Ovary (tissue), 9 donors: ENCODE results near the gene C1QTNF4. TPM values are rescaled to one million over a fixed set of nuclear protein-coding genes. Genes with fewer than 3 reads are reported as not detected.

Source experiments
- DNase-seq, 5 donors: peaks; one replicate each; pipeline ENCODE4 v3.0.0-alpha.2; 2019 to 2020
- H3K27ac ChIP-seq, 2 donors: fragments of 200-600 bp; one replicate each; pipeline versions ENCODE4 v1.5.1 to v1.8.0; 2019 to 2022
- H3K27me3 ChIP-seq: fragments of 200-600 bp; one replicate; pipeline ENCODE4 v1.8.0; 2022
- H3K36me3 ChIP-seq: fragments of 200-600 bp; sonication (generic); one replicate; pipeline ENCODE4 v1.5.1; 2019
- H3K4me1 ChIP-seq: one replicate; pipeline ENCODE4 v1.8.1; 2013; ENCODE audit warnings: mild to moderate bottlenecking, moderate library complexity; ENCODE audit not compliant: insufficient read depth
- H3K4me3 ChIP-seq: fragments of 200-600 bp; sonication (generic); one replicate; pipeline ENCODE4 v1.5.1; 2017
- H3K9me3 ChIP-seq, 2 donors: fragments of 200-600 bp in 1 of 2; sonication (generic) in 1 of 2; one replicate each; pipeline versions ENCODE4 v1.5.1 to v1.8.1; 2013 to 2019; ENCODE audit warnings: mild to moderate bottlenecking in 1 of 2, moderate library complexity in 1 of 2
- EP300 ChIP-seq: sonication (generic); formaldehyde crosslinking; IDR thresholded peaks from one replicate; pipeline ENCODE4 v1.6.1; 2017; ENCODE audit warnings: antibody characterized with exemption
- POLR2A ChIP-seq: fragments of 450-650 bp; IDR thresholded peaks from one replicate; pipeline ENCODE4 v1.6.1; 2017; ENCODE audit warnings: antibody characterized with exemption, mild to moderate bottlenecking, moderate library complexity
- WGBS, 3 donors: extraction: QIAGEN DNeasy Blood & Tissue Kit in 1 of 3; methylation state at CpG; one replicate each; pipeline versions ENCODE4 v1.1.5 to v1.1.7; 2013 to 2017; 5-methylcytosine and 5-hydroxymethylcytosine counted together
- intact Hi-C, 4 donors: fragments of 100-400 bp; cut with DNase I; formaldehyde crosslinking; loops; one replicate each; pipeline versions ENCODE4 v1.11.0 to v1.15.1; 2022 to 2023
- polyA plus RNA-seq, 2 donors: library from polyadenylated mRNA; stranded (reverse); fragments of 200-250 nt in 1 of 2; fragments of 350-450 nt in 1 of 2; fragmentation: Illumina TruSeq in 1 of 2; extraction: RNeasy Lipid Tissue Mini Kit (QIAGEN cat#74804) in 1 of 2; gene quantifications; one replicate each; pipeline ENCODE4 v1.2.3, GENCODE V29; 2013 to 2014
- total RNA-seq, 7 donors: library from RNA; depleted of rRNA in 2 of 7; stranded (reverse); fragments of >200 nt in 2 of 7; fragmentation: NEBNext Ultra II Directional in 3 of 7; extraction: Animal tissue kit (Norgen Biotek cat#: 25700) in 3 of 7; gene quantifications; one replicate each; pipeline versions ENCODE4 v1.1.0 to v1.2.4, GENCODE V29; 2016 to 2023
- TF ChIP-seq, protein P1 (sequence below), 3 donors: fragments of 450-650 bp in 2 of 3; fragments of 200-600 bp in 1 of 3; IDR thresholded peaks; one replicate each; pipeline versions ENCODE4 v1.5.1 to v1.8.0; 2016 to 2022; ENCODE audit warnings: antibody characterized with exemption in 3 of 3, mild to moderate bottlenecking in 1 of 3
- donor health status: DM: no; HTN: no; CAD: no; lungs with moderate emphysema.
- donor health status: DM: no; HTN: no; CAD: no.
- donor health status: Bipolar disorder and iron deficiency.
- donor health status: DM: yes; HTN: yes; CAD: no.
- donor health status: DM: no; HTN: no; CAD: no.
- donor health status: DM: yes; HTN: yes; CAD: no.

Gene C1QTNF4
- total and polyA plus RNA-seq, 9 donors, result 9.1 to 29.6 (median 15.4) TPM; not detected in 1

DNA sequence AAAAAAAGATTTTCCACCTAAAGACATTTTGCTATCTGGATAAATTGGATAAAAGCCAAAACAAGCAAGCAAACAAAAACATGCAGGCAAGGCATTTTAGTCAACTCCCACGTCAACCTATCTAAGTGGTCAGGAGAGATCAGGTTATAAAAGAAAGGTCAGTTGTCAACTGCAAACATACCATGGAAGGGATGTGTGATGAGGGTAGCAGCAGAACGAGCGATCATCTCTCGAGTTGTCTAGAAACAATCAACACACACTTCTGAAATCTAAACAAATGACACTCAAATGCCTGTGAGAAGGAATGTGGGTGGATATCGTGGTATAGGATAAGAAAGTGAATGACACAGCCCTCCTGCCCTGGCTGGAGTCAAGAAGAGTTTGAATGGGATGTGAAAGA is 37.3 kb upstream of the C1QTNF4 start:
- WGBS, 3 donors, result 52 to 60% (median 59%) methylated on average over 5 of the region's 5 CpGs
- TF ChIP-seq EP300, result no peak
- TF ChIP-seq, protein P1, sequence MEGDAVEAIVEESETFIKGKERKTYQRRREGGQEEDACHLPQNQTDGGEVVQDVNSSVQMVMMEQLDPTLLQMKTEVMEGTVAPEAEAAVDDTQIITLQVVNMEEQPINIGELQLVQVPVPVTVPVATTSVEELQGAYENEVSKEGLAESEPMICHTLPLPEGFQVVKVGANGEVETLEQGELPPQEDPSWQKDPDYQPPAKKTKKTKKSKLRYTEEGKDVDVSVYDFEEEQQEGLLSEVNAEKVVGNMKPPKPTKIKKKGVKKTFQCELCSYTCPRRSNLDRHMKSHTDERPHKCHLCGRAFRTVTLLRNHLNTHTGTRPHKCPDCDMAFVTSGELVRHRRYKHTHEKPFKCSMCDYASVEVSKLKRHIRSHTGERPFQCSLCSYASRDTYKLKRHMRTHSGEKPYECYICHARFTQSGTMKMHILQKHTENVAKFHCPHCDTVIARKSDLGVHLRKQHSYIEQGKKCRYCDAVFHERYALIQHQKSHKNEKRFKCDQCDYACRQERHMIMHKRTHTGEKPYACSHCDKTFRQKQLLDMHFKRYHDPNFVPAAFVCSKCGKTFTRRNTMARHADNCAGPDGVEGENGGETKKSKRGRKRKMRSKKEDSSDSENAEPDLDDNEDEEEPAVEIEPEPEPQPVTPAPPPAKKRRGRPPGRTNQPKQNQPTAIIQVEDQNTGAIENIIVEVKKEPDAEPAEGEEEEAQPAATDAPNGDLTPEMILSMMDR (IDR thresholded peaks at IDR 0.05), result no peak
- no peak for TF ChIP-seq POLR2A
- no peak for DNase-seq
- Histone ChIP-seq H3K4me1 (no peaks in the 10 kb centered on the region), H3K27ac (no peak overlapping the region), H3K36me3 (no peaks in the 10 kb centered on the region), H3K4me3 (no peak overlapping the region), H3K27me3 (no peaks in the 10 kb centered on the region), H3K9me3 (no peaks in the 10 kb centered on the region)
- intact Hi-C loops, result no loop called here

DNA sequence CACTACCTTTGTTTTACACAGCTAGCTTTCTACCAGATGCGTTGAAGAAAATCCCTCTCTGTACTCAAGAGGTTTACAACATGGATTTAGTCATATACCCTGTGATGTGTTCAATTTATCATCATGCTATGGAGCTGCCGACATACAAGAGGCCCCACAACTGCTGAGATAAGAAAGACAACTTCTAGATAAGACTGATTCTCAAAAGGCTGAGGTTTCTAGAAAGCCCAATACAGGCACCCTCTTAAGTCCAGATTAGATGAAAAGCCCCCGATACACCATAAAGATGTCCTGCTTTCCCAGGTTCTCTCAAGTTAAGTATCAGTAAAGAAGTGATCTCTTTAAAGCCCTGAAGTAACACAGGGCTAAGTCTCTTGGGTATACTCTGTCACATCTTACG is 33.8 kb upstream of the C1QTNF4 start:
- WGBS, 3 donors, result 82 to 84% (median 83%) methylated on average over 4 of the region's 4 CpGs
- no peaks in the 10 kb centered on the region for H3K4me1 ChIP-seq

DNA sequence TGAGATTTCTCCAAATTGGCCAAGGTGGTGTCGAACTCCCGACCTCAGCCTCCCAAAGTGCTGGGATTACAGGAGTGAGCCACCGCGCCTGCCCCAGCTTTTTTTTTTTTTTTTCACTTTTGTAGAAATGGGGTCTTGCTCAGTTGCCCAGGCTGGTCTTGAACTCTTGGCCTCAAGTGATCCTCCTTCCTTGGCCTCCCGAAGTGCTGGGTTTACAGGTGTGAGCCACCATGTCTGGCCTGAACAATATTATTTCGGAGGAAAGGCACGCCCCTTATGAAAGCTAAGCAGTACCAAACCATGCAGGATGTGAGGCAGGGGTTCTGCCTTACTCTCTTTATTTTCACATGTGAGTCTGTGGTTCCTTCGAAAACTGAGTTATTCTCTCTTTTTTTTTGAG is 32.0 kb upstream of the C1QTNF4 start:
- no peak for TF ChIP-seq POLR2A
- TF ChIP-seq EP300, result no peak
- TF ChIP-seq, protein P1 (IDR thresholded peaks at IDR 0.05), result no peak
- Histone ChIP-seq H3K4me3 (no peak overlapping the region), H3K9me3 (no peaks in the 10 kb centered on the region), H3K36me3 (no peaks in the 10 kb centered on the region), H3K27me3 (no peaks in the 10 kb centered on the region), H3K27ac (no peak overlapping the region), H3K4me1 (no peaks in the 10 kb centered on the region)
- WGBS, 3 donors, result 89 to 98% (median 97%) methylated on average over 8 of the region's 8 CpGs
- no peak for DNase-seq
- intact Hi-C loops, result no loop called here

More for the DNA sequence above, 33.8 kb upstream of the C1QTNF4 start:
- Histone ChIP-seq H3K27ac (no peak overlapping the region), H3K9me3 (no peaks in the 10 kb centered on the region), H3K27me3 (no peaks in the 10 kb centered on the region), H3K4me3 (no peak overlapping the region), H3K36me3 (no peaks in the 10 kb centered on the region)
- intact Hi-C loops, result no loop called here
- TF ChIP-seq EP300 (no peak), POLR2A (no peak)
- TF ChIP-seq, protein P1 (IDR thresholded peaks at IDR 0.05), result no peak
- no peak for DNase-seq

DNA sequence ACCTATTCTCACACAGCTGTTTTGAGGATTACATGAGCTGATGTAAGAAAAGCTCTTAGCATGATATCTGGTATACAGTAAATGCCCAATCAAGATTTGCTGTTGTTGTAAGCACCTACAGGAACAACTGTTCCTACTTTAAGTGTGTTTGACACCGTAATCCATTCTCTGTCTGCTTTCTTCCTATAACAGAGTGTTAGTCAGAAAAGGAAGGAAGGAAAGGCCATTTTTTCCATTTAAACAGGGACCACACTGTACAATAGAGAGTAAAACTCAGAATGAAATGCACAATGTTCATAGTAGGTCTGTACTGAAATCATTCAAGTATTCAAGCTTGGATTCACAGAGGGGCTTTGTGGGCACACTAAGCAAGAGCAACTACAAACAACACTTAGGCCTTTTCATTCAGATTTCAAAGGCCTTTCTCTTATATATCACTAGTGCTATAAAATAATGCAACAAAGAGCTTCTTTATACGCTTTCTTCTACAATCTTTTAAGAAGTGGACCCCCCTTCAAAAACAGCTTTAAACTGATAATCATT is 26.7 kb upstream of the C1QTNF4 start:
- Histone ChIP-seq H3K27ac (no peak overlapping the region), H3K4me3 (no peak overlapping the region), H3K27me3 (no peaks in the 10 kb centered on the region), H3K4me1 (peaks cover 2% of the 10 kb centered on the region), H3K9me3 (no peaks in the 10 kb centered on the region), H3K36me3 (no peaks in the 10 kb centered on the region)
- TF ChIP-seq POLR2A (no peak), EP300 (no peak)
- TF ChIP-seq, protein P1 (IDR thresholded peaks at IDR 0.05), result no peak
- DNase-seq, result no peak
- intact Hi-C loops, result no loop called here
- WGBS, 3 donors, result 88 to 91% (median 90%) methylated on average over 2 of the region's 2 CpGs
